Activated T-helper 2 cell treated with anti-CD3 and anti-CD28 coated beads, Interferon-gamma antibody, Interleukin-2, Interleukin-4, amounts not matched to agents 10 μg/mL and 5 μg/mL and 100 μg/mL, durations not matched to agents 14 hours and 24 hours and 36 hours (primary cell): ENCODE data around the gene WDFY4. TPM values are rescaled to one million over a fixed set of nuclear protein-coding genes. Genes with fewer than 3 reads are reported as not detected.

ENCODE experiments used
- DNase-seq: peaks from one replicate; pipeline ENCODE4 v3.0.0; 2021; ENCODE audit warnings: low spot score
- H3K27ac Mint-ChIP-seq: one replicate; pipeline ENCODE4 v1.8.0; 2021; ENCODE audit warnings: mixed read lengths
- H3K27me3 Mint-ChIP-seq: one replicate; pipeline ENCODE4 v1.8.0; 2021; ENCODE audit warnings: low read depth, mixed read lengths
- H3K36me3 Mint-ChIP-seq: one replicate; pipeline ENCODE4 v1.8.0; 2021; ENCODE audit warnings: low read depth, mixed read lengths
- H3K4me1 Mint-ChIP-seq: one replicate; pipeline ENCODE4 v1.8.0; 2021; ENCODE audit warnings: low read depth, mixed read lengths
- H3K4me3 Mint-ChIP-seq: one replicate; pipeline ENCODE4 v1.8.0; 2021; ENCODE audit warnings: low read depth, mild to moderate bottlenecking, moderate library complexity, mixed read lengths
- H3K9me3 Mint-ChIP-seq: one replicate; pipeline ENCODE4 v1.8.0; 2021; ENCODE audit warnings: mixed read lengths
- intact Hi-C: fragments of 100-400 bp; cut with micrococcal nuclease; formaldehyde crosslinking; loops from one replicate; pipeline ENCODE4 v1.15.1; 2023
- total RNA-seq: library from RNA; stranded (reverse); gene quantifications from 2 replicates; pipeline ENCODE4 v1.2.3, GENCODE V29; 2022

WDFY4 gene
- total RNA-seq, 1 donor from 2014 or later = 0.21 TPM

DNA sequence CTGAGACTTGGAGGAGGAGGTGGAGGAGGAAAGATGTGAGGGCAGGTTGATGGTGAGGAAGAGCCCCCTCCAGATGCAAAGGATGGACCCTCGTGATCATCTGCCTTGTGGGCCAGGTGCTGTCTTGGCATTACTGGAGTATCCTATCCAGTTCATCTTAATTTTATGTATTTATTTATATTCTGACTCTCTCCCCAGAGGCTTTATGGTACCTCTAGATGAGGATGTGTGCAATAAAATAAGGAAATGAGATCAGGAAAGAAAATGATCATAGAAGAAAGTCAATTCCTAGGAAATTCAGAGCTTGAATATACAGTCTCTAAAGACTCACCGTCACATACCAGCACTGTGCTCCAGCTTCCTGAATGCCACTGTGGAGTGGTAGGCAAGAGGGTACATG, 160.8 kb downstream of the WDFY4 start:
- Mint-ChIP-seq H3K27me3 (no peaks in the 10 kb centered on the region), H3K27ac (no peak overlapping the region), H3K36me3 (no peaks in the 10 kb centered on the region), H3K4me3 (no peak overlapping the region), H3K9me3 (no peaks in the 10 kb centered on the region), H3K4me1 (no peaks in the 10 kb centered on the region)
- intact Hi-C loops = no loop called here
- DNase-seq = no peak

DNA sequence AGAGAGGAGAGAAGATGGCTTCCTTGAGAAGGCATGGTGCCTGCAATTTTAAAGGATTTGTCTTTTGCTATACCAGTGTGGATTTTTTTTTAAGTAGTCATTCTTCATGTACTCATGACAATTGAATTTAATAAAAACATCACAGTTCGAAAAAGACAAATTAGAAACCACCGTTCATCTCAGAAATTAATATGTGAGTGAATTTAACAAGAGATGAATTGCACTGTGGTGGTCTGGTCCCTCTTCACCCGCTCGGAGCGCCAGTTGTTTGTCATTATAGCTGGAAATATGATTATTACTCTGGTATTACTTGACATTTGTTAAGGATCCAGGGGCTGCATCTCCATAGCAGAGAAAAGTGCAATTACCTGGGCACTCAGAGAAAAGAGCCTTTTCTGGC, 163.0 kb downstream of the WDFY4 start:
- Mint-ChIP-seq H3K36me3 (no peaks in the 10 kb centered on the region), H3K27me3 (no peaks in the 10 kb centered on the region), H3K27ac (no peak overlapping the region), H3K9me3 (no peaks in the 10 kb centered on the region), H3K4me3 (no peak overlapping the region), H3K4me1 (no peaks in the 10 kb centered on the region)
- no peak for DNase-seq
- intact Hi-C loops = no loop called here

DNA sequence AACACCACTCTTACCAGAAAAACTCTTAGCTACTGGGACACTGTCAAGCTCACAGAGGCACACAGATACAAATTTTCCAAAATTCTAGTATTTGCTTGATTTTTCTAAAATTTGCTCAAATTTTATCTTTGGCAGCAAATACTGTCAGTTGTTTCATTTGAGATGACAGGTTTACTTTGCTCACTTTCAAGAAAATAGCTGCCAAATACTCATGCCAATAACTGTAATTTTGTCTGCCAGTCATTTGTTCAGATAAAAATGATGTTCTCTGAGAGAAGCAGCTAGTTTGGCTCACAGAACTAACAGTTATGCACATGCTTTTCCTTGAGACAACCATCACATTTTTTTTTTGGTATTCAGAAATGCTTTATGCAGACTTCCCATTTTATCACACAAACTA, 172.2 kb downstream of the WDFY4 start:
- H3K36me3 Mint-ChIP-seq = no peaks in the 10 kb centered on the region
- peaks cover 13% of the 10 kb centered on the region for H3K27me3 Mint-ChIP-seq
- H3K4me3 Mint-ChIP-seq = no peak overlapping the region
- no peak for DNase-seq
- no peaks in the 10 kb centered on the region for H3K9me3 Mint-ChIP-seq
- H3K4me1 Mint-ChIP-seq = no peaks in the 10 kb centered on the region
- intact Hi-C loops = no loop called here
- H3K27ac Mint-ChIP-seq = no peak overlapping the region

DNA sequence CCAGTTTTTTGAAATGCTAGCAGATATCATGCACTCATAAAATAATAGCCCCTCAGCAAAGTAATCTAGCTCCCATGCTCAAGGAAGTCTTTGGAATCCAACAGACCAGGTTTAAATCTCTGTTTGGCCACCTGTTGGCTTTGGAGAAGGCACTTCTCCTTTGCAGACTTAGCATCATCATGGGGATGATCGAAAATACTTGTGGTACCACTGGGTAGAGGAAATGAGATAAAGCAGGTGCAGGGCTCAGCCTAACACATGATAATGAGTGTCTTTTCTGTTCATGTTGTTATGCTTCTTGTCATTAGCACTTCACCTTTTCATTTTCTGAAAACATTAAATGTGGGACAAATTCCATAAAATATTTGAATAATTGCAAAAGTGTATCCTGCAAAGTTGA, 187.6 kb downstream of the WDFY4 start:
- Mint-ChIP-seq H3K27me3 (no peaks in the 10 kb centered on the region), H3K4me3 (no peak overlapping the region), H3K27ac (no peak overlapping the region), H3K4me1 (no peaks in the 10 kb centered on the region), H3K36me3 (no peaks in the 10 kb centered on the region), H3K9me3 (no peaks in the 10 kb centered on the region)
- DNase-seq = no peak
- intact Hi-C loops = no loop called here

DNA sequence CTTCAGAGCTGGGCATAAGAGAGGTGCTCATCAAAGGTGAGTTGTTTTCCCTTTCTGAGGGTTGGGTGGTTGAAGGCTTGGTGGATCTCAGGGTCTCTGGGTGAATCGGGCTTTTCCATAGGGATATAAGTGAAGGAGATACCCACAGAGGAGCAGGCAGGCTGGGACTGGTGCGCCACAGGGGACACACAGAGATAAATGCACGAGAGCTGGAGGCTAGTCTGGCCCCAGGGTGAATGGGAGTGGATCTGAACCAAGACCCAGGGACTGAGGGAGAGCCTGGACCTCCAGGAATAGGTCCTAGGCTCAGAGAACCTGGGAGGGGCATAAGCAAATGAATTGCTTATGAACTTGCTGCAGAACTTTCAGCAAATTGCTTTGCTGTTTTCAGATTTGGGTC, 193.4 kb downstream of the WDFY4 start:
- intact Hi-C loops = no loop called here

DNA sequence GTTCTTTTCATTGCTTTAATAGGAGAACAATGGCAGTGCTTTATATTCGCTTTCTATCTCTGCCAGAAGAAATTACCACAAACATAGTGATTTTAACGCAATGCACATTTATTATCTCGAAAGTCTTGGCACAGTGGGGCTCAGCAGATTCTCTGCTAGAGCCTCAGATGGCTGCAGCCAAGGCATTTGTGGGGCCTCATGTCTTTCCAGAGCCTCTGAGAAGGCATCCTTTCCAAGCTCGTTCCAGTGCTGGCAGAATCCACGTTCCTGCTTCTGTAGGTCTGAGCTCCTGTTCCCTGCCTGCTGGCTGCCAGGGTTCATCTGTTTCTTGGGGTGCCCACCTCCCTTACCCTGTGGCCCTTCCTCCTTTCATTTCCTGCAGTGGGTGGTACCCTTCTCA, 194.8 kb downstream of the WDFY4 start:
- no peak overlapping the region for H3K27ac Mint-ChIP-seq
- no peaks in the 10 kb centered on the region for H3K4me1 Mint-ChIP-seq
- no peaks in the 10 kb centered on the region for H3K36me3 Mint-ChIP-seq
- intact Hi-C loops = no loop called here
- H3K4me3 Mint-ChIP-seq = no peak overlapping the region
- H3K9me3 Mint-ChIP-seq = no peaks in the 10 kb centered on the region
- no peak for DNase-seq
- no peaks in the 10 kb centered on the region for H3K27me3 Mint-ChIP-seq

More for the DNA sequence above, 193.4 kb downstream of the WDFY4 start:
- Mint-ChIP-seq H3K27me3 (no peaks in the 10 kb centered on the region), H3K9me3 (no peaks in the 10 kb centered on the region), H3K27ac (no peak overlapping the region), H3K36me3 (no peaks in the 10 kb centered on the region), H3K4me1 (no peaks in the 10 kb centered on the region), H3K4me3 (no peak overlapping the region)
- no peak for DNase-seq

DNA sequence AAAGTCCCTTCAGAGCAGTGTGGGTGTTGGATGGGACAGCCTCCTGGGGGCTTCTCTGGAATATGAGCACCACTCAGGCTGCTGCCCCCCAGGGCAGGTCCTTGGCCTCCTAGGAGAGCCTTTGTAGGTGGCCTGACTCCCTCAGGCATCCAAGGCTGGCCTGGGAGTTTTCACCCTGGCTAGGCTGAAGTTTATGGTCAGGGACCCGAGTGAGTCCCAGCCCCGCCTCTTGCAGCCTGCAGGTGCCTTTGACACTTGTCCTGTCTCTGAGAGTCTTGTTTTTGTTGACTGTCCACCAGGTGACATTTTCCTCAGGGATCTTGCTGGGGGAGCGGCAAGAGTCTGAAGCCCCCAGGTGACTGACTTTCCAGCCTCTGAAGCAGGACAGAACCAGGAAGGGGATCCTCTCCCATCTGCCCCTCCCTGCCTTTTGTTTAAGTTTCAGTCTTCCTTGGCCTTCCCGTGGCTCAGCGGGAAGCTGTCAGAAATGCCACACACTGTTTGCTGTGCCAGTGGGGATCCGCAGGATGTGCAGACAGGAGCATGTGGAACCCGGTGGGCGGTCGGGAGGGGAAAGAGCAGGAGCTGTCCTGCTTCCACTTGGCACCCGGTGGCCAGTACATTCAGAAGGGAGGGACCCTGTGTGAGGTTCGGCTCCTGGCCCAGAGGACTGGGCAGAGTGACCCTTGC, 195.5 kb downstream of the WDFY4 start:
- H3K27me3 Mint-ChIP-seq = no peaks in the 10 kb centered on the region
- H3K27ac Mint-ChIP-seq = no peak overlapping the region
- no peaks in the 10 kb centered on the region for H3K4me1 Mint-ChIP-seq
- DNase-seq = no peak
- intact Hi-C loops = no loop called here
- H3K36me3 Mint-ChIP-seq = no peaks in the 10 kb centered on the region
- H3K9me3 Mint-ChIP-seq = no peaks in the 10 kb centered on the region
- no peak overlapping the region for H3K4me3 Mint-ChIP-seq

DNA sequence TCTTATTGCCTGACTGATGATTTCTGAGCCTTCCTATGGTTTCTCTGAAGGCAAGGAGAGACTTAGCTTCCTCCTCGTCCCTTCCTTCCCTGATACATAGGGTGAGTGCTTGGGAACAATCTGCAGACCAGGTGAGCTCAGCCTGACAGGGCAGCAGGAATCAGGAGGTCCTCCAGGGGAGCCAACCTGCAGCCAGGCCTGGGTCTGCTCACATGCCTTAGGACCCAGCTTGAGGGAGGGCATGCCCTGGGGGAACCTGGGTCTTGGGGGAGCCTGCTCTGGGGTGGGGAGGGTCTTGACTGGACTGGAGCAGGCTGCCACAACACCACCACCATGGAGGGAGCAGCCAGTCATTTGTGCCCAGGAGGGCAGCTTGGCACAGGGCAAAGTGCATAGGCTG, 197.3 kb downstream of the WDFY4 start:
- no peak overlapping the region for H3K4me3 Mint-ChIP-seq
- no peak for DNase-seq
- H3K36me3 Mint-ChIP-seq = no peaks in the 10 kb centered on the region
- intact Hi-C loops = no loop called here
- no peaks in the 10 kb centered on the region for H3K9me3 Mint-ChIP-seq
- no peaks in the 10 kb centered on the region for H3K27me3 Mint-ChIP-seq
- no peaks in the 10 kb centered on the region for H3K4me1 Mint-ChIP-seq
- H3K27ac Mint-ChIP-seq = no peak overlapping the region

DNA sequence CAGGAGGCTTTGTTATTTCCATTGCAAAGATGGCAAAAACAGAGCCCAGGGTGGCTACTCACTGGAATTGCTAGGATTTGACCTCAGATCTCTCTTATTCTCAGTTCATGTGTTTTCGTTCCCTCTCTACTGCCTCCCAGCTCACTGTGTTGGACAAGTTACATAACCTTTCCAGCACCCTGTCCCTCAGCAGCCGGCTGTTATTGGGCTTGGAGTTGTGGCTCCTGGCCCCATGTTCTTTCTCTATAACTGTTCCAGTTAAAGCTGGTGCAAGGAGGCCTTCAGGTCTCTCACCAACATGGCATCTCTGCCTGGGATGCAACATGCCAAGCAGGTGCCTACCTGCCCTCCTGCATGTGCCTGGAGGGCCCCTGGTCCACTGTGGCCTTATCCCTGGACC, 198.2 kb downstream of the WDFY4 start:
- no peak for DNase-seq
- Mint-ChIP-seq H3K27me3 (no peaks in the 10 kb centered on the region), H3K9me3 (no peaks in the 10 kb centered on the region), H3K27ac (no peak overlapping the region), H3K4me3 (no peak overlapping the region), H3K4me1 (no peaks in the 10 kb centered on the region), H3K36me3 (no peaks in the 10 kb centered on the region)
- intact Hi-C loops = no loop called here

DNA sequence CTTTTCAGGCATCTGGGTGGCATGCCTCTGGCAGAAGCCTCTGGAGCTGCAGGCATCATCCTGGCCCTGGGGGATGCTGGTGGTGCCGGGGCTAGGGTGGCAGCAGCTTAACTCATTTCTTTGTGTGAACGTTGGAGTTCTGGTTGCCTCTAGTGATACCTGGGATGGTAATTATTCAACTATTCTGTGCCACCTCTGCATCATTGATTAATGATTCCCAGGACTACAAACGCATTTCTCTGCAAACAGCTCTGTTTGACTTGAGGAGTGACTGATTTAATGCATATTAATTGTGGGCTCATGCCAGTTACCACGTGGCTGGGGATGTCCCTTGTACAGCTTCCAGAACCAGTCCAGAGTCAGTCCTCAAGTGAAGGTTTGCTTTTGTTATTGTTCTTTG, 199.0 kb downstream of the WDFY4 start:
- H3K4me3 Mint-ChIP-seq = no peak overlapping the region
- H3K4me1 Mint-ChIP-seq = no peaks in the 10 kb centered on the region
- H3K9me3 Mint-ChIP-seq = no peaks in the 10 kb centered on the region
- intact Hi-C loops = no loop called here
- no peaks in the 10 kb centered on the region for H3K27me3 Mint-ChIP-seq
- H3K27ac Mint-ChIP-seq = no peak overlapping the region
- no peaks in the 10 kb centered on the region for H3K36me3 Mint-ChIP-seq
- DNase-seq = no peak

DNA sequence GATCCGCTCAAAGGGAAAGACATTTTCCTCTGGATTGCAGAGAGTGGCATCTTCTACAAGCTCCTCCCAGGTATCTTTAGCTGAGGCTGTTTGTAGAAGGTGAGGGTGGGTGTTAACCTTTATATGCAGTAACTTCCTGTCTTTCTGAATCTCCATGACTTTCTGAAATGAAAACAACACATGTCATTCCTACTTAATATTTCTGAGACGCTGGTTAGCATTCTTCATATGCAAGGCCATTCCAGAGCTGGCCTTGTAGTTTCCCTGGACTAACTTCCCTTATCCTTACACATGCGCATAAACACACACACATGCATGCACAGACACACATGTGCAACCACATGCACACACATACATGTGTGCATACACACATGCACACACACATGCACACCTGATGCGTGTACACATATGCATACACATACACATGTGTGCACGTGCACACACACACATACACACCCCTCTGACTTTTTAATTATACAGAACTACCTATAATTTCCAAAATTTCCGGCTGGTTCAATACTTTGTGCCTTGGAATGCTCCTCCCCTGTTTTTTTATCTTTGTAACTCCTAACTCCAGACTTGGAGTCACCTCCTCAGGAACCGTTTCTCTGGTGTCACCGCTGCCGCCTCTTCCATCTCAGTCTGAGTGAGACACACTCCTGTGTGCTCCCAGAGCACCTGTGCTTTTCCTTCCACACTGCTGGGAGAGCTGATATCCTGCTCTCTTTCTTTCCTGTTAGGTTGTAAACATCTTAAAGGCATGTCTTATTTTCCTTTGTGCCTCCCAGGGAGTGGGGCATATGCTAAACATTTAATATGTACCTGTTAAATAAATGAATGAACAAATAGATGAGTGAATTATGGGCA, 199.7 kb downstream of the WDFY4 start:
- no peaks in the 10 kb centered on the region for H3K27me3 Mint-ChIP-seq
- no peaks in the 10 kb centered on the region for H3K36me3 Mint-ChIP-seq
- DNase-seq = no peak
- intact Hi-C loops = no loop called here
- no peaks in the 10 kb centered on the region for H3K9me3 Mint-ChIP-seq
- no peak overlapping the region for H3K4me3 Mint-ChIP-seq
- no peak overlapping the region for H3K27ac Mint-ChIP-seq
- no peaks in the 10 kb centered on the region for H3K4me1 Mint-ChIP-seq

DNA sequence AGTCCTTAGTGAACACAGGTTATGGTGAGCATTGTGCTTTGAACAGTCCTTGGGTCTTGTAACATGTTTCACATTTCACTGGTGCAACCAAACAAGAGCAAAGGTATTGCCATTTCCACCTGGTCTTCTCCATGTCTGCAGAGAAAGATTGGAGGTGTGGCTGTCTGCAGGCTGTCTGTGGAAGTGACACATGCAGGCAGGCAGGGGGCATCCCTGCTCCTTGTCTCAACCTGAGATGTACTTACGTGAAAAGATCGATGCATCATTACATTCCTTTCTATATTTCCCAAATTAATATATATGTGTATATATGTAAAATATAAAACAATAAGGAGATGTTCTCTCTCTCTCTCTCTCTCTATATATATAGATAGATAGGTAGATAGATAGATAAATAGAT, 200.7 kb downstream of the WDFY4 start:
- Mint-ChIP-seq H3K4me1 (no peaks in the 10 kb centered on the region), H3K9me3 (no peaks in the 10 kb centered on the region), H3K27ac (no peak overlapping the region), H3K27me3 (no peaks in the 10 kb centered on the region), H3K36me3 (no peaks in the 10 kb centered on the region), H3K4me3 (no peak overlapping the region)
- intact Hi-C loops = no loop called here
- no peak for DNase-seq

DNA sequence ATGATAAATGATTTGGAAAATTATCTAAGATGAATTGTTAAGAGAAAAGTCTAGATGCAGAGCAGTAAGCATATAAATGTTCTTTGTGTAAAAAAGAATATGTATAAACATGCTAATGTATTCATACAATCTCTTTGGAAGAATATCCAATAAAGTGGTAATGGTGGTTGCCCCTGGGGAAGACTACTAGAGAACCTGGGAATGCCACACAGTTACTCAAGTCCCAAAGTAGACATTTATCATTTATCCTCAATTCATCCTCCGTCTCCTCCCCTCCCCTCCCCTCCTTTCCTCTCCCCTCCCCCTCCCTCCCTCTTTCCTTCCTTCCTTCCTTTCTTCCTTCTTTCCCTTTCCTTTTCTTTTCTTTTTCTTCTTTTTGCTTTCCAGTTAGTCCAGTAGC, 203.3 kb downstream of the WDFY4 start:
- intact Hi-C loops = no loop called here
- Mint-ChIP-seq H3K4me3 (no peak overlapping the region), H3K27me3 (no peaks in the 10 kb centered on the region)

More for the DNA sequence above, 203.3 kb downstream of the WDFY4 start:
- no peak for DNase-seq
- Mint-ChIP-seq H3K4me1 (peaks cover 5% of the 10 kb centered on the region), H3K27ac (no peak overlapping the region), H3K36me3 (no peaks in the 10 kb centered on the region), H3K9me3 (no peaks in the 10 kb centered on the region)
